Forelimb muscle (tissue), 1 donor: ENCODE data around the gene LRP1B. TPM values are rescaled to one million over a fixed set of nuclear protein-coding genes. Genes with fewer than 3 reads are reported as not detected.
"Not testable (repeated sequence)": the region's sequence is repeated elsewhere in the genome, so short reads cannot be mapped to it uniquely, and the experiment has no call there.

Experiments
- DNase-seq: peaks from one replicate; pipeline ENCODE4 v3.0.0-alpha.2; 2013; ENCODE audit warnings: low read depth
- polyA plus RNA-seq: library from polyadenylated mRNA; unstranded; fragments of 120-200 nt; gene quantifications from one replicate; pipeline ENCODE4 v1.2.1, GENCODE V29; 2013; ENCODE audit not compliant: insufficient read length

The LRP1B gene
- polyA plus RNA-seq, 1 donor = 2.2 TPM

DNA sequence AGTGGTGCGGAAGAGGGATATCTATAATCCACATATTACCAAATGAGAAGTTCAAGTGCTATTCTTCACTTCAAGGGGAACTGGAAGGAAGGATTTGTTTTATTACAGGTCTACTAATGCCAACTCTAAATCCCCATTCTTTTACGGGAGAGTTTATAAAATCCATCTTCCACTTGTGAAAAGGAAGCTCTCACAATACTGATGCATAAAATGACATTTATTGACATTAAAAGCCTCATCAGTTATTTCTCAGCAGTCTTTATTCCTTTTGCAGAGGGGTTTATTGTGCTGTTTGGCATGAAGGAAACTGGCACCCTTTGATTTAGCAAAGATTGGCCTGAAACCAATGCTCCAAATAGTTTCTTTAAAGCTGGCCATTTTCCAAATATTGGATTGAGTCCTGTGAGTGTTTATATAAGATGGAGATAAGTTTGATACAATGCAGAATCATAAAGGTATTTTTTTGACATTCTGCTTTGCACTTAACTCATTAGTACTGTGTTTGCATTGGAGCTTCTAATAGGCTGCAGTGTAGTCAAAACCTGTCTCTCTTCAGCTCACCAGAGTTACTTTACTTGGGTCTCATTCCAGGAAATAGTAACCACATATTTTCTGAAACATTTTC, 26.6 kb downstream of the LRP1B start:
- no peak for DNase-seq

- no peak for DNase-seq
Observed at GRCh38 chr2:142100970-142101369, 29.8 kb downstream of the LRP1B start.

GRCh38 chr2:142100139-142100873, 30.5 kb downstream of the LRP1B start:
- no peak for DNase-seq

GRCh38 chr2:142097711-142098110, 33.1 kb downstream of the LRP1B start:
- no peak for DNase-seq

- DNase-seq = no peak
Observed at GRCh38 chr2:142095647-142096046, 35.2 kb downstream of the LRP1B start.

DNA sequence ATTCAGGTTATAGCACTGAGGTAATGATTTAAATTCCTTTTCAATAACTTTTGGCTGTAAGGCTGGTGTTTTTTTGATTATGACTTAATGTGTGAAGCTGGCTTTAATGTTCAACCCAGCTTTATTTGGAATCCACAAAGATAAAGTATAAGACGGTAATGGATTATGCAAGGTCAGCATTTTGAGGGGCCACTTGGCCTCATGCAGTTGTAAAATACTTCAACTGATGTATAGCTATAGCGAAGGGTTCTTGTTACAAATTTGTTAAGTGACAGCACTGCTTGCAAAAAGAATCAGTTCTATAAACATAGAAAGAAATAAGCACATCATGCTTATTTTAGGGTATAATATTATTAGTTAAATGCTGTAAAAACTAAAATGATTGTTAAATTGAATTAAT, 36.6 kb downstream of the LRP1B start:
- DNase-seq = no peak

- no peak for DNase-seq
Observed at GRCh38 chr2:142088058-142088568, 42.7 kb downstream of the LRP1B start.

DNA sequence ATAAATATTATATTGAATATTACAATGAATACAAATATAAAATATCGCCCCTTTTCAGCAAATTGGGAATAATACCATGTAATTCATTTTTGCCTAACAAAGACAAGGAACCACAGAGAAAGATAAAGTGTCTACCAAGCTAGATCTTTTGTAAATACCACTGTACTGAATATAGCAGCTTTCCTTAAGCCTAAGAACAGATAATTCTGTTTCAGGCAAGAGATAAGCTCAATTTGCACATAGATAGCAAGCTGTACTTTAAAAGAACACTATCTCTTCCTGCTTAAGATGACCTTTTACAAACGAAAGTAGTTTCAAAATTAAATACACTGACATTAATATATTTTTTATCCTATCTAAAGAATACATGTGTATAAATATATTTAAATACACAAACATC, 43.2 kb downstream of the LRP1B start:
- DNase-seq = not testable (repeated sequence)

- DNase-seq = no peak
Observed at GRCh38 chr2:142082368-142082767, 48.4 kb downstream of the LRP1B start.

DNA sequence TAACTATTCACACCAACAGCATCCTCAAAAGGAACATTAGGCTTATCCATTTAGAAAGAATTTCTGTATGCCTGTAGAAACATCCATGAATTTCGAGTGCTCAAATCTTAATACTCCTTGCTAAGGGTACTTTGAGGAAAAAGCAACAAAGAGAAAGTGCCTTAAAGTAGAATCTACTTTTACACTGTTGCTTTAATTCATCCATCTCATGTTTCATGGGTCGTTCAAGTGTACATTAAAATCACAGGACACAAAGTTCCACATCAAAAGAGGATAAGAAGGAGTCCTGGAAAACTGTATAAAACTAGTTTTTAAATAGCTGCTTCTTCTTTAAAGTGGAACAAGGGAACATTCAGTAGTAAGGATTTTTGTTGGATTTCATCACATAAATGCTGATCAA, 54.5 kb downstream of the LRP1B start:
- no peak for DNase-seq

DNA sequence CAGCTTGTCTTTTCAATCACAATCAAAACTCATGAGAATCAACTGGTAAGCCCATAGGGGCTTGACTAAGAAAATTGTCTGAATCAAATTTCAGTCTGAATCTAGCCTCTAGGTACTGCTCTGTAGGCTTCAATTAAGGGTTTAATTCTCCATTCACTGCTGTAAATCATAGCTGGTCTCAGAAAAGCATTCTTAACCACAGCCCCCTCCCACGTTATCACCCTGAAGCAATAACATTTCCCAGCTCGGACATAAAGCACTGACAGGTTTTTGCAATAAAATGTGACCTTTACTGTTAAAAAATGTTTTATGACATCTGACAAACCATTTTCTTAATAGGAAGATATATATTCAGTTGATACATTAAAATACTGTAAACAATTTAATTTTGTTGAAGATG, 55.0 kb downstream of the LRP1B start:
- no peak for DNase-seq

GRCh38 chr2:142069251-142069888, 61.4 kb downstream of the LRP1B start:
- DNase-seq = no peak

- DNase-seq = no peak
Observed at GRCh38 chr2:142065700-142066099, 65.1 kb downstream of the LRP1B start.

GRCh38 chr2:142065156-142065555, 65.7 kb downstream of the LRP1B start:
- DNase-seq = no peak

- no peak for DNase-seq
Observed at GRCh38 chr2:142061733-142062132, 69.1 kb downstream of the LRP1B start.

- no peak for DNase-seq
Observed at GRCh38 chr2:142058149-142058548, 72.7 kb downstream of the LRP1B start.

- DNase-seq = no peak
Observed at GRCh38 chr2:142056784-142057183, 74.0 kb downstream of the LRP1B start.

GRCh38 chr2:142052220-142052863, 78.5 kb downstream of the LRP1B start:
- no peak for DNase-seq

DNA sequence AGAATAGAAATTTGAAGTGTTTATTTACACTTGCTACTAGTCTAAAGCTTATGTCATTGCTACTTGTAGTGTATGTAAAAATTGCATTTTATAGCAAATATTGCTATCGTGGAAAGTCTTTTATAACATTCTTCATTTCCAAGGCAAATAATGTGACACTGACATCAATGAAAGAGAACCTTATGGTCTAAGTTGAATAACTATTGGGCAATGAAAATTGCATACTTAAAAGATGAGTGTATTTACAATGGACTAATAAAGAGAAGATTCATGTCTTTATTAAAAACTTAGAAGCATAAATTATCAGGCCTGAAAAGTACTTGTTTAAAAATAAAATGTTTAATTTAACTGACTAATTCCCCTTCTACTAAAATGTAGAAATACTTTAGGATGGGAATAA, 82.2 kb downstream of the LRP1B start:
- no peak for DNase-seq

DNA sequence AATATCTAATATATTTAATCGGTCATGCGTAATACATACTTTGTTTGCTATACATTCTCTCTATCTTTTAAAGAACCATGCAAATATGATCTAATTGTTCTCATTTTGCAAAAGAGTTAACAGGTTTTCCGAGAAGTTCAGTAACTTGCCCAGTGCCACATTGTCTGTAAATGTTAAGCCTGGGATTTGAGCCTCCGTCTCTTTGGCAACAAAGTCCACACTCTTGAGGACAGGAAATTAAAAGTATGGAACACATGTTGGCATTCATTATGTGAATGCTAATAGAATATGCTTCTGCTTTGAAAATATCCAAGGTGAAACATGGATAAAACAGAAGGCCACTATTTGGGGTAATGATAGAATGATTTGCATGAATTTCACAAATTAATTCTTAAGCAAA, 85.2 kb downstream of the LRP1B start:
- no peak for DNase-seq

DNA sequence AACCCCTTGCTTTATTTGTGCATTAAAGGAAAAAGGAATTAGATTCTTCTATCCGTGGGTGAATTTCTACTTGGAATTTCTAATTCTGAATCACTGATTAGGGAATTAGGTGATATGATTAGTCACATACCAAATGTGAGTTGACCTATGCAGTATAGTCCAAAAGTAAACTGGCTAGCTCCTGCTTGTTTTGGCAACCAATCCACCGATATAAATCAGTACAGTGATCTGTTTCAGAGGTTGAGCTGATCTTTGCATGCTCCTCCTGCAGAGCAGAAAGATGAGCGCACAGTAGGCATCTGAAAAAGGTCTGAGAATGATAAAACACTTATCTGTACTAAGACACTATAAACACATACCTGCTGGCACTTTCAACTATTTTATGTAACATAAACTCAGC, 86.6 kb downstream of the LRP1B start:
- DNase-seq = no peak

- DNase-seq = no peak
Observed at GRCh38 chr2:142042536-142043199, 88.1 kb downstream of the LRP1B start.
